NOMO-1 (cell line): Measurements from ENCODE around the gene CDH15.
"Not testable (repeated sequence)": the region's sequence is repeated elsewhere in the genome, so short reads cannot be mapped to it uniquely, and the experiment has no call there.

Experiments used
- DNase-seq, 2 experiments: peaks; one replicate each; lab custom pipeline; 2025; ENCODE audit not compliant: unreplicated experiment in 2 of 2; lab: John Stamatoyannopoulos, UW

The CDH15 gene

GRCh38 chr16:89155851-89156739 is 15.5 kb upstream of the CDH15 start:
- no peak for DNase-seq

- DNase-seq, result no peak
These were observed 14.6 kb upstream of the CDH15 start for GRCh38 chr16:89156740-89157645.

GRCh38 chr16:89157778-89158177 is 13.8 kb upstream of the CDH15 start:
- DNase-seq, result no peak

- no peak for DNase-seq
These were observed 12.3 kb upstream of the CDH15 start for GRCh38 chr16:89159066-89159849.

GRCh38 chr16:89159850-89160354 is 11.6 kb upstream of the CDH15 start:
- no peak for DNase-seq

- no peak for DNase-seq
These were observed 10.4 kb upstream of the CDH15 start for GRCh38 chr16:89160977-89161701.

- DNase-seq, result no peak
These were observed 9.5 kb upstream of the CDH15 start for GRCh38 chr16:89161763-89162713.

GRCh38 chr16:89163297-89163696 is 8.3 kb upstream of the CDH15 start:
- no peak for DNase-seq

- DNase-seq, result no peak
These were observed 7.1 kb upstream of the CDH15 start for GRCh38 chr16:89164436-89164835.

- DNase-seq, result no peak
These were observed 6.5 kb upstream of the CDH15 start for GRCh38 chr16:89164847-89165680.

GRCh38 chr16:89165681-89165979 is 5.9 kb upstream of the CDH15 start:
- not testable (repeated sequence) for DNase-seq

GRCh38 chr16:89166696-89167424 is 4.7 kb upstream of the CDH15 start:
- no peak for DNase-seq

GRCh38 chr16:89167425-89167941 is 4.1 kb upstream of the CDH15 start:
- DNase-seq, result peak; percentile 61 to 69

GRCh38 chr16:89168381-89169189 is 3.0 kb upstream of the CDH15 start:
- DNase-seq, result no peak

GRCh38 chr16:89169778-89170177 is 1.8 kb upstream of the CDH15 start:
- no peak for DNase-seq
